Bronchial epithelial cell (primary cell): ENCODE measurements around the gene LDAH. TPM values are rescaled to one million over a fixed set of nuclear protein-coding genes. Genes with fewer than 3 reads are reported as not detected.

ENCODE experiments used
- DNase-seq: peaks from one replicate; pipeline ENCODE4 v3.0.0-alpha.2; 2010; ENCODE audit warnings: low read depth
- FAIRE-seq: peaks from 2 replicates; lab custom pipeline; 2011; peaks lifted over from hg19 to GRCh38; lab: Jason Lieb, UNC
- H3K27me3 ChIP-seq: 2 replicates; pipeline ENCODE4 v1.5.1; 2011; ENCODE audit warnings: low read length; ENCODE audit not compliant: control insufficient read depth, insufficient read depth
- H3K36me3 ChIP-seq: 2 replicates; pipeline ENCODE4 v1.5.1; 2011; ENCODE audit warnings: low read length; ENCODE audit not compliant: control insufficient read depth, insufficient read depth
- H3K4me3 ChIP-seq: 2 replicates; pipeline ENCODE4 v1.5.1; 2011; ENCODE audit warnings: mild to moderate bottlenecking, low read depth, low read length, control low read depth
- total RNA-seq: library from RNA; depleted of rRNA; stranded (reverse); fragments of >200 nt; gene quantifications from 2 replicates; pipeline ENCODE4 v1.2.1, GENCODE V29; 2014
- TF ChIP-seq, protein P1 (sequence below): IDR thresholded peaks from 2 replicates; pipeline ENCODE4 v1.5.1; 2011; ENCODE audit warnings: mild to moderate bottlenecking, moderate library complexity, low read length, control low read depth, inconsistent platforms; ENCODE audit not compliant: insufficient read depth, severe bottlenecking

The LDAH gene
- total RNA-seq, 1 donor from 2014 or later, result 8.4 TPM

- Histone ChIP-seq H3K4me3 (no peak overlapping the region), H3K27me3 (peaks cover 13% of the 10 kb centered on the region), H3K36me3 (no peaks in the 10 kb centered on the region)
- TF ChIP-seq, protein P1, sequence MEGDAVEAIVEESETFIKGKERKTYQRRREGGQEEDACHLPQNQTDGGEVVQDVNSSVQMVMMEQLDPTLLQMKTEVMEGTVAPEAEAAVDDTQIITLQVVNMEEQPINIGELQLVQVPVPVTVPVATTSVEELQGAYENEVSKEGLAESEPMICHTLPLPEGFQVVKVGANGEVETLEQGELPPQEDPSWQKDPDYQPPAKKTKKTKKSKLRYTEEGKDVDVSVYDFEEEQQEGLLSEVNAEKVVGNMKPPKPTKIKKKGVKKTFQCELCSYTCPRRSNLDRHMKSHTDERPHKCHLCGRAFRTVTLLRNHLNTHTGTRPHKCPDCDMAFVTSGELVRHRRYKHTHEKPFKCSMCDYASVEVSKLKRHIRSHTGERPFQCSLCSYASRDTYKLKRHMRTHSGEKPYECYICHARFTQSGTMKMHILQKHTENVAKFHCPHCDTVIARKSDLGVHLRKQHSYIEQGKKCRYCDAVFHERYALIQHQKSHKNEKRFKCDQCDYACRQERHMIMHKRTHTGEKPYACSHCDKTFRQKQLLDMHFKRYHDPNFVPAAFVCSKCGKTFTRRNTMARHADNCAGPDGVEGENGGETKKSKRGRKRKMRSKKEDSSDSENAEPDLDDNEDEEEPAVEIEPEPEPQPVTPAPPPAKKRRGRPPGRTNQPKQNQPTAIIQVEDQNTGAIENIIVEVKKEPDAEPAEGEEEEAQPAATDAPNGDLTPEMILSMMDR, result no peak
- no peak for FAIRE-seq
- no peak for DNase-seq
These were observed 151.2 kb downstream of the LDAH start for GRCh38 chr2:20671736-20672080.

DNA sequence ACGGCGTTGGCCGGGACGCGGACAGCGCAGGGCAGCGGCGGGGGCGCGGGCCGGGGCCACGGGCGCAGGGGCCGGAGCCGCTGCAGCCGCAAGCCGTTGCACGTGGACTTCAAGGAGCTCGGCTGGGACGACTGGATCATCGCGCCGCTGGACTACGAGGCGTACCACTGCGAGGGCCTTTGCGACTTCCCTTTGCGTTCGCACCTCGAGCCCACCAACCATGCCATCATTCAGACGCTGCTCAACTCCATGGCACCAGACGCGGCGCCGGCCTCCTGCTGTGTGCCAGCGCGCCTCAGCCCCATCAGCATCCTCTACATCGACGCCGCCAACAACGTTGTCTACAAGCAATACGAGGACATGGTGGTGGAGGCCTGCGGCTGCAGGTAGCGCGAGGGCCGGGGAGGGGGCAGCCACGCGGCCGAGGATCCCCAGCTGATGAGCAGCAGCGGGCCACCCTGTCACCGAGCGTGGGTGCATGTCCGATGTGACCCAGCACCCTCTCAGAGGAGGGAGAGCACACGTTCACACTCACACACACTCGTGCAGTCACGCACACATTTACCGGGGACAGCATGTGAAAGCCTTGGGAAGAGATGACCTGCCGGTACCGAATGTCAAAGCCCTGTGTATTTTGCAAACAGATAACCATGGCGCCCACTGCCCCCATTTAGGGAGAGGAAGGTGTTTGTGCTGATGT is 151.7 kb downstream of the LDAH start:
- Histone ChIP-seq H3K27me3 (peaks cover 17% of the 10 kb centered on the region), H3K4me3 (no peak overlapping the region), H3K36me3 (no peaks in the 10 kb centered on the region)
- TF ChIP-seq, protein P1, result no peak
- no peak for DNase-seq
- no peak for FAIRE-seq

- H3K4me3 ChIP-seq, result no peak overlapping the region
These were observed 152.4 kb downstream of the LDAH start for GRCh38 chr2:20670315-20671035.

DNA sequence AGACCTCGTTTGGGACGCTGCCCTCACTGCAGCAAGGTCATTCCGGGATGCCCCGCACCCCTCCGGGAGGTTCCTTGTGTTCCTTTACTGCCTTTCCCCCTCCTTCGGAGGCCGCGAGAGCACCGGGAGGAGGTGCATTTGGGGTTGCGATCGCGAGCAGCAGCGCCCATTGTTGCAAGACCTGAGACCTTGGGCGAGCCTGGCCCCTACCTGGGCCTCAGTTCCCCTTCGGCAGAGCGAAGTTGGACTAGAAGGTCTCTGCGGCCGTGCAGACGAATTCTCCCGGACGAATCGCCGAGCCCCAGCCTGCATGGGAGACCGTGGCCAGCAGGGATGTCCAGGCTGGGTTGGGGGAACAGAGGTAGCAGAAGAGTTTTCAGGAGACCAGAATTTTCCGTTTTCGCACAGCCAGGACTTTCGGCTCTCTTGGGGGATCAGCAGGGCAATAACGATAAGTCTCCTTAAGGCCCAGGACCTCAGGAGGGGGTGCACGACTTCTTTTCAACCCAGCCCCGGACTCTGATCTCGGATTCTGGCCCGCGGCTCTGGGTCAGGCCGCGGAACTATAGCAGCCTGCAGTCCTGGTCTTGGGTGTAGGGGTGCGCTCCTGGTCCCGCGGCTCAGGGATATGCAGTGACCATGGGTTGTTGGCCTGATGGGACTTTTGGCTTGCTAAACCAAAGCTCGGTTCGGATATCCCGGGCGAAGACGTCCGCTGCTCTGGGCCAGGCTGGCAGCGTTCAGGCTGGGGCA is 153.2 kb downstream of the LDAH start:
- FAIRE-seq (no peak), DNase-seq (no peak)
- Histone ChIP-seq H3K36me3 (no peaks in the 10 kb centered on the region), H3K4me3 (no peak overlapping the region), H3K27me3 (peaks cover 32% of the 10 kb centered on the region)
- TF ChIP-seq, protein P1, result no peak

More at GRCh38 chr2:20670315-20671035, 152.4 kb downstream of the LDAH start:
- DNase-seq, result no peak
- TF ChIP-seq, protein P1, result no peak
- H3K27me3 ChIP-seq, result peaks cover 24% of the 10 kb centered on the region
- no peak for FAIRE-seq
- no peaks in the 10 kb centered on the region for H3K36me3 ChIP-seq

GRCh38 chr2:20668871-20669475 is 153.9 kb downstream of the LDAH start:
- TF ChIP-seq, protein P1, result no peak
- FAIRE-seq, result no peak
- no peak for DNase-seq
- Histone ChIP-seq H3K36me3 (no peaks in the 10 kb centered on the region), H3K27me3 (peaks cover 38% of the 10 kb centered on the region), H3K4me3 (no peak overlapping the region)
